ENCODE measurements around the gene BTN2A1.
"Not testable (repeated sequence)": the region's sequence is repeated elsewhere in the genome, so short reads cannot be mapped to it uniquely, and the experiment has no call there.

GRCh38 chr6:26461353-26461752, 3.6 kb downstream of the BTN2A1 start:
- TF ChIP-seq POLR2A (IDR thresholded peaks at IDR 0.05; ENCODE audit: low read length); GATA1 (IDR thresholded peaks at IDR 0.05; ENCODE audit: low read depth, low read length): not testable (repeated sequence)
